Measurements from ENCODE around the gene WDFY2. TPM values are rescaled to one million over a fixed set of nuclear protein-coding genes. Genes with fewer than 3 reads are reported as not detected.
A peak's percentile ranks its signal among the peaks of the same experiment; 100 is the strongest.
"Not testable (repeated sequence)": the region's sequence is repeated elsewhere in the genome, so short reads cannot be mapped to it uniquely, and the experiment has no call there.

The WDFY2 gene
- total RNA-seq, 1 experiment from 2014 or later, result 26.4 TPM

DNA sequence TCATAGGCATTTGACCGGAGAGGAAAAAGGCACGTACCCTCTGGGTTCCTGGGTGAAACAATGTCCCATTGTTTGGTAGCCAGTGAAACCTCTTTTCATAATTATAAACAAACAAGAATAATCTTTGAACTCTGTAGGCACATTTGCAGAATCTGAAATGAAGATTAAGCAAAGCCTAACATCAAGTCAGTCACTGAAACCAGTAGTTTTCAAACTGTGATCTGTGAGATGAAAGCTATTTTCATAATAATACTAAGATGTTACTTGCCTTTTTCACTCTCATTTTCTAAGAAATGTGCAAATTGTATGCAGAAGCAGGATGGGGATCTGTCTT, 105.4 kb downstream of the WDFY2 start:
- H3K4me3 Mint-ChIP-seq, result peak overlapping the region in 1 of 2 experiments; percentile 51; a peak in 1 of 5 replicates
- H2BK20ac ChIP-seq (ENCODE audit: low read depth, low read length, poor library complexity, severe bottlenecking), result no peak overlapping the region
- no peak overlapping the region for H3K18ac ChIP-seq (ENCODE audit: insufficient read length, low read depth, low read length)
- peaks cover 3 to 6% of the 10 kb centered on the region in 2 experiments; a peak in 4 of 5 replicates for H3K9me3 Mint-ChIP-seq
- H2BK120ac ChIP-seq (ENCODE audit: low read depth, low read length, poor library complexity, severe bottlenecking), result no peak overlapping the region
- no peak overlapping the region for H3T11ph ChIP-seq (ENCODE audit: low read length)
- no peak overlapping the region for H3K23ac ChIP-seq (ENCODE audit: insufficient read length, low read depth, low read length)
- no peak overlapping the region for H3K4me2 ChIP-seq (ENCODE audit: insufficient read depth, insufficient read length, low read length)
- no peaks in the 10 kb centered on the region for H3K27me3 ChIP-seq (ENCODE audit: insufficient read depth, low read length)
- TF ChIP-seq, protein P1, sequence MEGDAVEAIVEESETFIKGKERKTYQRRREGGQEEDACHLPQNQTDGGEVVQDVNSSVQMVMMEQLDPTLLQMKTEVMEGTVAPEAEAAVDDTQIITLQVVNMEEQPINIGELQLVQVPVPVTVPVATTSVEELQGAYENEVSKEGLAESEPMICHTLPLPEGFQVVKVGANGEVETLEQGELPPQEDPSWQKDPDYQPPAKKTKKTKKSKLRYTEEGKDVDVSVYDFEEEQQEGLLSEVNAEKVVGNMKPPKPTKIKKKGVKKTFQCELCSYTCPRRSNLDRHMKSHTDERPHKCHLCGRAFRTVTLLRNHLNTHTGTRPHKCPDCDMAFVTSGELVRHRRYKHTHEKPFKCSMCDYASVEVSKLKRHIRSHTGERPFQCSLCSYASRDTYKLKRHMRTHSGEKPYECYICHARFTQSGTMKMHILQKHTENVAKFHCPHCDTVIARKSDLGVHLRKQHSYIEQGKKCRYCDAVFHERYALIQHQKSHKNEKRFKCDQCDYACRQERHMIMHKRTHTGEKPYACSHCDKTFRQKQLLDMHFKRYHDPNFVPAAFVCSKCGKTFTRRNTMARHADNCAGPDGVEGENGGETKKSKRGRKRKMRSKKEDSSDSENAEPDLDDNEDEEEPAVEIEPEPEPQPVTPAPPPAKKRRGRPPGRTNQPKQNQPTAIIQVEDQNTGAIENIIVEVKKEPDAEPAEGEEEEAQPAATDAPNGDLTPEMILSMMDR (conservative IDR thresholded peaks at IDR 0.05), result no peak
- H2AK5ac ChIP-seq (ENCODE audit: insufficient read length, low read length), result no peak overlapping the region
- WGBS (ENCODE audit: extremely low coverage, insufficient read length, low lambda C conversion rate), result no CpG with 5 or more reads among the region's 2 CpGs
- H2BK12ac ChIP-seq (ENCODE audit: insufficient read length, low read depth, low read length), result no peak overlapping the region
- H3K4ac ChIP-seq (ENCODE audit: low read depth, low read length), result no peak overlapping the region
- no peak overlapping the region for H3K27ac ChIP-seq (ENCODE audit: insufficient read length, low read depth, low read length)
- no peak overlapping the region for H2AFZ ChIP-seq (ENCODE audit: low read length)
- H3K27me3 Mint-ChIP-seq (ENCODE audit: low read depth), result no peaks in the 10 kb centered on the region
- H3K4me1 Mint-ChIP-seq, result peaks cover 21 to 27% of the 10 kb centered on the region in 2 experiments
- no peaks in the 10 kb centered on the region for H4K20me1 ChIP-seq (ENCODE audit: control insufficient read depth, insufficient read depth, insufficient read length)
- peaks cover 2 to 4% (median 3%) of the 10 kb centered on the region in 3 experiments; a peak in 4 of 7 replicates for H3K36me3 Mint-ChIP-seq (ENCODE audit: insufficient read depth in 1 of 3, low read depth in 3 of 3)
- H3K9ac ChIP-seq (ENCODE audit: extremely low read depth, insufficient read length, low read length), result no peak overlapping the region
- H3K9me3 ChIP-seq (ENCODE audit: control insufficient read depth, low read depth, low read length), result no peaks in the 10 kb centered on the region
- no peak overlapping the region for H3K14ac ChIP-seq (ENCODE audit: insufficient read depth, low read length)
- H4K8ac ChIP-seq (replicated peaks; ENCODE audit: insufficient read length, low read depth, low read length), result no peak overlapping the region
- H3K23me2 ChIP-seq (ENCODE audit: insufficient read length, low read depth, low read length, poor library complexity, severe bottlenecking), result no peaks in the 10 kb centered on the region
- H3K79me2 ChIP-seq (ENCODE audit: insufficient read depth, low read length), result 0 out of 2 replicates have a peak, but pooled peaks cover 2% of the 10 kb centered on the region
- no peak for DNase-seq
- H3K4me1 ChIP-seq (ENCODE audit: insufficient read depth, low read length), result no peaks in the 10 kb centered on the region; the same call in 1 of the 2 replicates
- H4K91ac ChIP-seq (ENCODE audit: insufficient read length, low read depth, low read length), result no peak overlapping the region
- H3K56ac ChIP-seq (ENCODE audit: insufficient read length, low read depth, low read length), result no peak overlapping the region
- no peak overlapping the region for H2BK15ac ChIP-seq (ENCODE audit: low read depth, low read length)
- H3K79me1 ChIP-seq (ENCODE audit: insufficient read depth, low read depth, low read length, poor library complexity, severe bottlenecking), result no peaks in the 10 kb centered on the region
- H2BK5ac ChIP-seq (ENCODE audit: insufficient read length, low read length), result no peak overlapping the region
- H4K5ac ChIP-seq (ENCODE audit: insufficient read length, low read depth, low read length), result no peak overlapping the region
- H3K27ac Mint-ChIP-seq, result peak overlapping the region in 1 of 3 experiments; percentile 86; a peak in 3 of 7 replicates

DNA sequence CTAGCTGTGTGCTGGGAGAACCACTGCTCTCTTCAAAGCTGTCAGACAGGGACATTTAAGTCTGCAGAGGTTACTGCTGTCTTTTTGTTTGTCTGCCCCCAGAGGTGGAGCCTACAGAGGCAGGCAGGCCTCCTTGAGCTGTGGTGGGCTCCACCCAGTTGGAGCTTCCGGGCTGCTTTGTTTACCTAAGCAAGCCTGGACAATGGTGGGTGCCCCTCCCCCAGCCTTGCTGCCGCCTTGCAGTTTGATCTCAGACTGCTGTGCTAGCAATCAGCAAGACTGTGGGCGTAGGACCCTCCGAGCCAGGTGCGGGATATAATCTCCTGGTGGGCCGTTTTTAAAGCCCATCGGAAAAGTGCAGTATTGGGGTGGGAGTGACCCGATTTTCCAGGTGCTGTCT, 111.4 kb downstream of the WDFY2 start:
- not testable (repeated sequence) for DNase-seq; H3K18ac ChIP-seq (ENCODE audit: insufficient read length, low read depth, low read length); H3K56ac ChIP-seq (ENCODE audit: insufficient read length, low read depth, low read length); H2BK5ac ChIP-seq (ENCODE audit: insufficient read length, low read length); H3K4me1 Mint-ChIP-seq; H2BK15ac ChIP-seq (ENCODE audit: low read depth, low read length); H2AK5ac ChIP-seq (ENCODE audit: insufficient read length, low read length); H2BK120ac ChIP-seq (ENCODE audit: low read depth, low read length, poor library complexity, severe bottlenecking); H3K4me3 Mint-ChIP-seq; H2AFZ ChIP-seq (ENCODE audit: low read length); H3K79me2 ChIP-seq (ENCODE audit: insufficient read depth, low read length); H2BK20ac ChIP-seq (ENCODE audit: low read depth, low read length, poor library complexity, severe bottlenecking); H3K4ac ChIP-seq (ENCODE audit: low read depth, low read length); H3K27me3 ChIP-seq (ENCODE audit: insufficient read depth, low read length); H3K23me2 ChIP-seq (ENCODE audit: insufficient read length, low read depth, low read length, poor library complexity, severe bottlenecking); H3K27ac ChIP-seq (ENCODE audit: insufficient read length, low read depth, low read length); H4K91ac ChIP-seq (ENCODE audit: insufficient read length, low read depth, low read length); H3K9me3 ChIP-seq (ENCODE audit: control insufficient read depth, low read depth, low read length); H3K23ac ChIP-seq (ENCODE audit: insufficient read length, low read depth, low read length); H3K79me1 ChIP-seq (ENCODE audit: insufficient read depth, low read depth, low read length, poor library complexity, severe bottlenecking); H4K20me1 ChIP-seq (ENCODE audit: control insufficient read depth, insufficient read depth, insufficient read length); H3K9ac ChIP-seq (ENCODE audit: extremely low read depth, insufficient read length, low read length); H3K4me2 ChIP-seq (ENCODE audit: insufficient read depth, insufficient read length, low read length); H3T11ph ChIP-seq (ENCODE audit: low read length); H4K8ac ChIP-seq (replicated peaks; ENCODE audit: insufficient read length, low read depth, low read length); H3K14ac ChIP-seq (ENCODE audit: insufficient read depth, low read length); H3K4me1 ChIP-seq (ENCODE audit: insufficient read depth, low read length); H2BK12ac ChIP-seq (ENCODE audit: insufficient read length, low read depth, low read length); H4K5ac ChIP-seq (ENCODE audit: insufficient read length, low read depth, low read length); H3K27ac Mint-ChIP-seq; H3K27me3 Mint-ChIP-seq (ENCODE audit: low read depth)
- Mint-ChIP-seq H3K36me3 (ENCODE audit: insufficient read depth in 1 of 3, low read depth in 3 of 3) (peaks cover 19 to 31% (median 21%) of the 10 kb centered on the region in 3 experiments; a peak in 6 of 7 replicates), H3K9me3 (peaks cover 20 to 21% of the 10 kb centered on the region in 2 experiments)
- WGBS (ENCODE audit: extremely low coverage, insufficient read length, low lambda C conversion rate), result no CpG with 5 or more reads among the region's 8 CpGs
